Adrenal gland (tissue), 12 donors: ENCODE results near the gene HBQ1. TPM values are rescaled to one million over a fixed set of nuclear protein-coding genes. Genes with fewer than 3 reads are reported as not detected.

ENCODE experiments used
- DNase-seq, 7 donors: peaks; one replicate each; pipeline ENCODE4 v3.0.0-alpha.2; 2019 to 2020
- H3K27ac ChIP-seq, 5 donors: fragments of 200-600 bp; sonication (generic) in 4 of 5; 1 replicate in 3 of 5; 2 replicates in 2 of 5; pipeline versions ENCODE4 v1.5.1 to v1.8.0; 2016 to 2020; ENCODE audit warnings: mild to moderate bottlenecking in 1 of 5
- H3K27me3 ChIP-seq: fragments of 200-600 bp; 2 replicates; pipeline ENCODE4 v1.8.0; 2021
- H3K36me3 ChIP-seq, 2 donors: fragments of 200-600 bp; replicated peaks in 1 of 2; 1 replicate in 1 of 2; 2 replicates in 1 of 2; pipeline versions ENCODE4 v1.5.1 to v1.8.0; 2018 to 2022
- H3K4me1 ChIP-seq, 2 donors: fragments of 200-600 bp; replicated peaks in 1 of 2; 1 replicate in 1 of 2; 2 replicates in 1 of 2; pipeline versions ENCODE4 v1.5.1 to v1.8.0; 2018 to 2021
- H3K4me3 ChIP-seq, 4 donors: fragments of 200-600 bp; sonication (generic) in 3 of 4; one replicate each; pipeline ENCODE4 v1.5.1; 2016 to 2018
- H3K9me3 ChIP-seq, 3 donors: fragments of 200-600 bp; sonication (generic) in 1 of 3; replicated peaks in 1 of 3; 1 replicate in 2 of 3; 2 replicates in 1 of 3; pipeline versions ENCODE4 v1.5.1 to v1.8.0; 2016 to 2021
- CTCF ChIP-seq, 6 experiments: fragments of 450-650 bp in 4 of 6; fragments of 200-600 bp in 2 of 6; sonication (generic) in 1 of 6; IDR thresholded peaks; 1 replicate in 5 of 6; 2 replicates in 1 of 6; pipeline versions ENCODE4 v1.5.1 to v1.8.0; 2016 to 2021; ENCODE audit warnings: antibody characterized with exemption in 6 of 6, mild to moderate bottlenecking in 2 of 6, moderate library complexity in 1 of 6
- POLR2A ChIP-seq, 2 donors: fragments of 450-650 bp; IDR thresholded peaks; one replicate each; pipeline ENCODE4 v1.6.1; 2017; ENCODE audit warnings: antibody characterized with exemption in 2 of 2, mild to moderate bottlenecking in 2 of 2, moderate library complexity in 1 of 2
- WGBS, 4 donors: extraction: QIAGEN DNeasy Blood & Tissue Kit in 2 of 4; methylation state at CpG; one replicate each; pipeline versions ENCODE4 v1.1.5 to v1.1.7; 2013 to 2017; 5-methylcytosine and 5-hydroxymethylcytosine counted together
- intact Hi-C, 2 donors: fragments of 100-400 bp; cut with DNase I; formaldehyde crosslinking; loops; one replicate each; pipeline versions ENCODE4 v1.14.1 to v1.15.0; 2022 to 2023
- polyA plus RNA-seq, 3 donors: library from polyadenylated mRNA; stranded (reverse); fragments of 200-250 nt in 2 of 3; fragments of 350-450 nt in 1 of 3; fragmentation: Illumina TruSeq in 1 of 3; extraction: RNeasy Lipid Tissue Mini Kit (QIAGEN cat#74804) in 1 of 3; gene quantifications; one replicate each; pipeline ENCODE4 v1.2.3, GENCODE V29; 2013 to 2014
- total RNA-seq, 9 donors: library from RNA; depleted of rRNA in 4 of 9; stranded (reverse); fragments of >200 nt in 4 of 9; fragments of 120-200 nt in 1 of 9; fragmentation: NEBNext Ultra II Directional in 1 of 9; extraction: Animal tissue kit (Norgen Biotek cat#: 25700) in 1 of 9; gene quantifications; one replicate each; pipeline versions ENCODE4 v1.1.0 to v1.2.4, GENCODE V29; 2013 to 2023
- donor health status: healthy with polysubstance abuse.
- donor health status: Bipolar disorder and iron deficiency.
- donor health status: DM: yes; HTN: yes; CAD: no.
- donor health status: DM: no; HTN: no; CAD: no.
- donor health status: DM: no; HTN: no; CAD: no.
- donor health status: DM: yes; HTN: yes; CAD: no.

Gene HBQ1
- total and polyA plus RNA-seq, 12 donors = 0.44 to 6.0 (median 1.9) TPM; not detected in 9

- no peak for TF ChIP-seq CTCF (IDR thresholded peaks at IDR 0.05)
- TF ChIP-seq POLR2A (IDR thresholded peaks at IDR 0.05) = no peak
- DNase-seq = no peak
- no peaks in the 10 kb centered on the region for H3K36me3 ChIP-seq
- intact Hi-C loops = no loop called here
- H3K4me3 ChIP-seq = no peak overlapping the region
- H3K4me1 ChIP-seq = no peaks in the 10 kb centered on the region
- no peaks in the 10 kb centered on the region for H3K27me3 ChIP-seq
- H3K9me3 ChIP-seq = no peaks in the 10 kb centered on the region
- WGBS, 4 donors = 63 to 77% (median 67%) methylated on average over 4 to 6 of the region's 6 CpGs
- no peak overlapping the region for H3K27ac ChIP-seq
Observed at GRCh38 chr16:143456-143855, 36.8 kb upstream of the HBQ1 start.

DNA sequence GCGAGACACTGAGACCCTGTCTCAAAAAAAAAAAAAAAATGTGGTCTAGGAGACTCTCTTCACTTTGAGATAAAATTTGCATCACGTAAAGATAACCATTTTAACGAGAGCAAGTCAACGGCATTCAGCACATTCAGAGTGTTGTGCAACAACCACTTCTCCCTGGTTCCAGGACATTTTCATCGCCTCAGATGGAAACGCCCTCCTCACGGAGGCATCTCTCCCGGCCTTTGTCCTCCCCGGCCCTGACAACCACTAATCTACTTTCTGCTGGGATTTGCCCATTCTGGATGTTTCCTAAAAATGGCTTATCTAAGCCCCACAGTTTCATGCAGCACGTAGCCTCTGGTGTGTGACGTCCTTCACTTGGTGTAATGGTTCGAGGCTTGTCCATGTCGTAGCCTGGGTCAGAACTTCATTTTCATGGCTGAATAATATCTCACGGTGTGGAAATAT, 35.4 kb upstream of the HBQ1 start:
- Histone ChIP-seq H3K4me3 (no peak overlapping the region), H3K4me1 (no peaks in the 10 kb centered on the region), H3K27me3 (no peaks in the 10 kb centered on the region), H3K9me3 (no peaks in the 10 kb centered on the region), H3K27ac (no peak overlapping the region), H3K36me3 (no peaks in the 10 kb centered on the region)
- WGBS, 4 donors = 73 to 89% (median 82%) methylated on average over 14 of the region's 14 CpGs
- TF ChIP-seq CTCF (IDR thresholded peaks at IDR 0.05) = no peak
- TF ChIP-seq POLR2A (IDR thresholded peaks at IDR 0.05) = no peak
- no peak for DNase-seq
- intact Hi-C loops = no loop called here

DNA sequence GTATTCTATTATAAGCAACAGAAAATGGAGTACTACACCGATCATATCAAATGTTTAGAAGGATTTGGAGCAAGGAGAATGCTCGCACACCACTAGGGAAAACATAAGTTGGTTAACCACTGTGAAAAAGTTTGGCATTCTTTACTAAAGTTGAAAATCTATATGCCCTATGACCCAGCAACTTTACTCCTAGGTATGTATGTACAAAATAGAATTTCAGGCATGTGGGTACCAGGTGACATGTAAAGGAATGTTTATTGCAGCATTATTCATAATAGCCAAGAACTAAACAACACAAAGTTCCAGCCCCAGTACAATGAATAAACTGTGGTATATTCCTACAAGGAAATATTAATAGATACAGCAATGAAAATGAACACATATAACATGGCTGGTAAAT, 33.6 kb upstream of the HBQ1 start:
- 86 to 94% (median 90%) methylated on average over 2 of the region's 2 CpGs for WGBS, 4 donors
- H3K4me1 ChIP-seq = no peaks in the 10 kb centered on the region
- no peak overlapping the region for H3K4me3 ChIP-seq
- H3K27ac ChIP-seq = no peak overlapping the region
- H3K27me3 ChIP-seq = no peaks in the 10 kb centered on the region
- intact Hi-C loops = no loop called here
- no peaks in the 10 kb centered on the region for H3K36me3 ChIP-seq
- no peak for DNase-seq
- TF ChIP-seq POLR2A (IDR thresholded peaks at IDR 0.05) = no peak
- TF ChIP-seq CTCF (IDR thresholded peaks at IDR 0.05) = no peak
- H3K9me3 ChIP-seq = no peaks in the 10 kb centered on the region

- DNase-seq = no peak
- H3K4me3 ChIP-seq = no peak overlapping the region
- no peak for TF ChIP-seq CTCF (IDR thresholded peaks at IDR 0.05)
- TF ChIP-seq POLR2A (IDR thresholded peaks at IDR 0.05) = no peak
- intact Hi-C loops = no loop called here
- H3K27ac ChIP-seq = no peak overlapping the region
- no peaks in the 10 kb centered on the region for H3K27me3 ChIP-seq
- 33 to 52% (median 46%) methylated on average over 7 to 9 of the region's 9 CpGs for WGBS, 4 donors
- no peaks in the 10 kb centered on the region for H3K36me3 ChIP-seq
- no peaks in the 10 kb centered on the region for H3K4me1 ChIP-seq
- no peaks in the 10 kb centered on the region for H3K9me3 ChIP-seq
Observed at GRCh38 chr16:149024-149660, 31.1 kb upstream of the HBQ1 start.
